HG03175 (cell line): Measurements from ENCODE around the gene OR10A3.
A peak's percentile ranks its signal among the peaks of the same experiment; 100 is the strongest.

Experiments
- ATAC-seq: cut with Tn5 transposase; IDR thresholded peaks from one replicate; pipeline ENCODE4 v1.9.1; 2021; ENCODE audit warnings: mild to moderate bottlenecking, moderate library complexity; ENCODE audit not compliant: unreplicated experiment

OR10A3 gene, protein sequence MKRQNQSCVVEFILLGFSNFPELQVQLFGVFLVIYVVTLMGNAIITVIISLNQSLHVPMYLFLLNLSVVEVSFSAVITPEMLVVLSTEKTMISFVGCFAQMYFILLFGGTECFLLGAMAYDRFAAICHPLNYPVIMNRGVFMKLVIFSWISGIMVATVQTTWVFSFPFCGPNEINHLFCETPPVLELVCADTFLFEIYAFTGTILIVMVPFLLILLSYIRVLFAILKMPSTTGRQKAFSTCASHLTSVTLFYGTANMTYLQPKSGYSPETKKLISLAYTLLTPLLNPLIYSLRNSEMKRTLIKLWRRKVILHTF

DNA sequence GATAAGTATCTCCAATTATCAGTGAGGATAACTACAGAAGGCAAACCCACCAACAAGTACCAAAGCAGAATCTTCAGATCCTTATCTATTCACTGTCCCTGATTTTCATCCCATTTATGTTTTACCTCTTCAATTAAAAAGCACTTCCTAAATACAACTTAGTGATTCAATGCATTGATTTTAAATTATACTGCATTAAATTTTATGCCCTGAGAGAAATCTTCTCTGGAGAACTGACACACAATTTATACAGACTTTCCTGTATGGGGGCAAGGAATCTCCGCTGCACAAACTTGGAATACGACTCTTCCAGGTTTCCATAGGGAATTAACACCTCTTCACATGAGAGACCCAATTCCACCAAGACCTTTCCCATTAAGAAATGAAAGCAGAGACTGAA, at the start of gene OR10A3:
OR10A3 (minus strand) TSS at position 101 of the 400 bp plus-strand sequence. CDS start 2,188 bp downstream, outside the sequence.
- no peak for ATAC-seq

DNA sequence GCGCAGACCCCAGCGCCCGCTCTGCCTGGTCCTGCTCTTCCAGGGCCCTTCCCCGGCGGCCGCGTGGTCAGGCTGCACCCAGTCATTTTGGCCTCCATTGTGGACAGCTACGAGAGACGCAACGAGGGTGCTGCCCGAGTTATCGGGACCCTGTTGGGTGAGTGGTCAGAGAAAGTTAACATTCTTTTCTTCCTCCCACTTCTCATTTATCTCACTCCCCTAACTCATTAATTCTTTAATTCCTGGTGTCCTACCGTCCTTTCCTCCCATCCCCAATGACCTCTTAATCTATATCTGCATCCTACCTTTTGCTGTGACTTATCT, 46.0 kb upstream of the OR10A3 start:
- ATAC-seq = peak; percentile 4

DNA sequence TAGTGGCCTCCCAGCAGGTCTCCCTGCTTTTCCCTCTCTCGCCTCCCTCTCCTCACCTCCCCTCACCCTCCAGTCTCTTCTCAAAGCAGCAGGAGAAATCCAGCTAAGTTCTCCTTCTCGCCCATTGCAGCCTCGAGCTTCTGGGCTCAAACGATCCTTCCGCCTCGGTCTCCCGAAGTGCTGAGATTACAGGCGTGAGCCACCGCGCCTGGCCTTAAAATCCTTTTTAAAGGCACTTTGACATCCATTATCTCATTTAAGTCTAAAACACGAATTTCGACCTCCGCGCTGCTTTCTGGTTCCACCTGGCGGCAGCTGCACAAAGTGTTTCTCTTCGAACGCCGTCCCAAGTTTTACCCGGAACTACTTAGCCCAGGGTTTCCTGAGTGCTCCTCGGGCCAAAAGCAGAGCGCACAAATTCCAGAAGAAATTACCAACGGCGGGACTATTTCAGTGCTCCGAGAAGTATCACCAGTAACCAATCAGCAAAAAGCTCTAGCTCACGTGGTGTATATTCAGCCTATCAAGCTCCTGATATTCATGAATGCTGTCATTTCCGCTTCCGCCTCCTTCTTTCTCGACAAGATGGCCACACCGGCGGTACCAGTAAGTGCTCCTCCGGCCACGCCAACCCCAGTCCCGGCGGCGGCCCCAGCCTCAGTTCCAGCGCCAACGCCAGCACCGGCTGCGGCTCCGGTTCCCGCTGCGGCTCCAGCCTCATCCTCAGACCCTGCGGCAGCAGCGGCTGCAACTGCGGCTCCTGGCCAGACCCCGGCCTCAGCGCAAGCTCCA, 45.5 kb upstream of the OR10A3 start, which contains the start of gene EIF3F:
EIF3F (plus strand) TSS at position 570 of the 792 bp plus-strand sequence; CDS start at position 586, 16 bp downstream.
- ATAC-seq = peak; percentile 89

DNA sequence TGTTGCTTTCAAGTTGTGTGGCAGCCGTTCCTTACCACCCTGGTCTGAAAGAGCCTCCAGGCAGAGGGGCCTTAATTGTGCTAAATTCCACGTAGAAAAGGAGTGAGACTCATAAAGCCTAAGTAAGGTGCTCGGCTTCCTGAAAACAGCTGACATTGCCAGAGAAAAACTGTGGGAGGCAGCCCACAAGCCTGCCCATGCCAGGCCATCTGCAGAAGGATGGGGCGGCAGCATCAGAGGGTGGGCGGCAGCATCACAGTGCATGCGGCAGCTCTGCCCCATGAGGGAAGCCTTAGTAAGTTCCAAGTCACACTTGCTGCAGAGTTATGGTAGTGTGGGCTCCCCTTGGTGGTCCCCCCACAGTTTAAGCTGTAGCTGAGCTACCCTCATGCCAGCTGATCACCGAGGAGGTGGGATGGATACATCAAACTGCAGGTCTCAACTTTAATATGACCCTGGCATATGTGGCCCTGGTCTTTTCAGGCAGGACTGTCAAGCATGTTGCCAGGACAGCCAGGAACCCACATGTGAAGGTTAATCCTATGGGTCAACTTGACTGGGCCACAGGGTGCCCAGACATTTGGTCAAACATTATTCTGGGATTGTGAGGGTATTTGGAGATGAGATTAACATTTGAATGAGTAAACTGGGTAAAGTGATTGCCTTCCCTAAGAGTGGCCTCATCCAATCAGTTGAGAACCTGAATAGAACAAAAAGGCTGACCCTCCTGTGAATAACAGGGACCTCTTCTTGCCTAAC, 42.5 kb upstream of the OR10A3 start:
- no peak for ATAC-seq

DNA sequence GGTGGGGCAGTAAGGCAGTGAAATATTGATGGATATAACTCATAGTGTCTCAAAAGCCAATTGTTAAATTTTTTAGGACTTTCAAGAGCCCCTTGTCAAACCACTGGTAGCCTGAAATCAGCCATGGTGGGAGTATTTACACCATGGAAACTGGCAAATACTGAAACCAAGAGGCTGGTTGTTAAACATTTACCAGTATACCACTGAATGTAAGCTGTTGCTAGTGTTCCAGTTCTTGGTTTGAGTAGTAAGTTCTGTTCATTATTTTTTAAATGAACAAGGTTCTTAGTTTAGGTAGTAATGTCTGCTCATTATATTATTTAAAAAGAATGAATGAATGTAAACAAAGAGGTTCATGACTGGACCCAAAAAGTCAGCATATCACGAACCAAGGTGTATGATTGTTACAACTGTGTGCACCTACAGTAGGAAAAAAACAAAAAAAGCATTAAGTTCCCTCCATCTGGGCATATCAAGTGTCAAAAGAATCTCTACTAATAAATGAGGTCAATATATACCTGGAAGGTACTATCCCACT, 41.1 kb upstream of the OR10A3 start:
- ATAC-seq = peak; percentile 53

DNA sequence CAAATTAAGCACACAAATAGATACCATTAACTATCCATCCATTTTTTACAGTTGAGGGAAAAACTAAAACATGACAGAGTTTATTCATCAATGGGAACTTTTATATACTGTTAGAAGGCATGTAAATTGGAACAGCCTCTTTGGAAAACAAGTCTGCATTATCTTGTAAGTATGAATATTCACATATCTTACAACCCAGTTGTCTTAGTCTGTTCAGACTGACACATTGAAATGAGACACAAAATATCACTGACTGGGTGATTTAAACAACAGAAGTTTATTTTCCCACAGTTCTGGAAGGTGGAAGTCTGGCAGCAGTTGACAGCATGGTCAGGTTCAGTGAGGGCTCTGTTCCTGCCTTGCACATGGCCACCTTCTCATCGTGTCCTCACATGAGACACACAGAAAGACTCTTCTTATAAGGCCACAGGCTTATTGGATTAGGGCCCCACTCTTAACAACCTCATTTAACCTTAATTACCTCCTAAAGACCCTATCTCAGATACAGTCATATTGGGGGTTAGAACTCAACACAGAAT, 40.2 kb upstream of the OR10A3 start:
- no peak for ATAC-seq

DNA sequence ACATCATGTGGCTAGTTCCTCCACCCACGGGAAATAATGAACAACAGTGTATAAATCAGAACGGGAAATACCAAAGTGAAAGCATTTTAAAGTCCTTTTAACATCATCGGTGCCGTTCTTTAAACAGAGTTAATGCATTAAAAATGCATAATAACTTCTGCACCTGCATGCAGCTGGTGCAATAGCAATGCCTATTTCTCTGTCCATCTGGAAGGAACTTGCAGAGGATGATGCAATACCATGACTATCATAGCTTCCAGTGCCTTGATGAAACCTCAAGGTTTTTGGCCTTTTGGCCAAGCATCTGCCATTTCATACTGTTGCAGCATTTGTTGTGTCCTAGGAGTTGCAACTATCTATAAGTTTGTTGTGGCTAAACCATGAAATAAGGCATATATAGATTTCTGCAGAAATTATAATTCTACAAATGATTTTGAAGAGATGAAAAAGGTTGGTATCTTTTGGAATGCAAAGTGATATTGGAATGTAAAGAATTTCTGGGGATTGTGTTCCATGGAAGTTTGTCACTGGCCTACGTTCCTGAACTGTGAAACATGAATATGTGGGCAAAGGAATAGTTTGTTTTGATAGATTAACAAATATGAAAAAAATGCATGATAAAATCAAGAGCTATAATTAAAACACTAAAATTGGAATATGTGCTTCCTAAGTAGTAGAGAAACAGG, 35.9 kb upstream of the OR10A3 start:
- ATAC-seq = no peak

DNA sequence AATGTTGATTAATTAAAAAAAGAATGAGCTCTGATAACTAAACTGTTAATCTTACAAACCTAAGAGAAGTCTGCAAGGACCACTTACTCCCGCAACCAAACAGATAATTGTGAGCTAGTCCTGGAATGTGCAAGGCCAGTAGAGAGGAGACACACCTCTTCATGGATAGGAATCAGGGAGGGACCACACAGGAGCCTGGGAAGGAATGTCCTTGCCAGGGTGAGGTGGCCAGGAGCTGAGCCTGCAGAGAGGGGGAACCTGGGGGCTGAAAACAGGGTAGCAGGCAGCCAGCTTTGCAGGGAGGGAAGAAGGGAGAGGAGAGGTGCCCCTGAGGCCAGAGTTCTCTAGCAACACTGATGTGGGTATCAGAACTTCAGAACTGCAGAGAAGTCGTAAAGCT, 33.2 kb upstream of the OR10A3 start:
- no peak for ATAC-seq

DNA sequence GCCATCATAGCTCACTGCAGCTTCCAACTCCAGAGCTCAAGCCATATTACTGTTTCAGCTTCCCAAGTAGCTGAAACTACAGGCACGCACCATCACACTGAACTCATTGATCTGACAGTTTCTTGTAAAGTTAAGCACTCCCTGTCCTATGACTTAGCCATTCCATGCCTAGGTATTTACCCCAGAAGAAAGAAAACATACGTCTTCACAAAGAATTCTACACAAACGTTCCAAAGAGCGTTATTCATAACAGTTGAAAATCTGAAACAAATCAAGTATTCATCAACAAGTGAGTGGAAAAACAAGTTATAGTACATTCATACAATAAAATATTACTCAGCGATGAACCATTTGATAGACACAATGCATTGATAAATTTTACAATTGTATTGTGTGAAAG, 31.5 kb upstream of the OR10A3 start:
- no peak for ATAC-seq

DNA sequence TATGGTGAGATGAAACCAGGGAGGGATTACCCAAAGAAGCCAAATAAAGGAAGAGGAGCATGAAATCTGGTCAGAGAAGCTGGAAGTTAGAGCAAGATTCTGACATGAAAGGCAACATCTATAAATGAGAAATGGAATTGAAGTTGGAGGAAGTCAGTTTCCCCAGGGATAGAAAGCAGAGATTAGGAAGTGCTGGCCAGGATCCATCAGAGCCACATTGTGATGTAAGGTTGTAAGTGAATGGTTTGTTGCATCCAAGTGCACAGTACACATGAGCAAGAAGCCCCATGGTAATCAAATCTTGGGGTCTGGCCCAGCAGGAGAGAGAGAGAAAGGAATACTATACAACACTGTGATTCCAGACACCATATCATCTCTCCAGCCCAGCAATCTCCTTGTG, 30.3 kb upstream of the OR10A3 start:
- no peak for ATAC-seq

DNA sequence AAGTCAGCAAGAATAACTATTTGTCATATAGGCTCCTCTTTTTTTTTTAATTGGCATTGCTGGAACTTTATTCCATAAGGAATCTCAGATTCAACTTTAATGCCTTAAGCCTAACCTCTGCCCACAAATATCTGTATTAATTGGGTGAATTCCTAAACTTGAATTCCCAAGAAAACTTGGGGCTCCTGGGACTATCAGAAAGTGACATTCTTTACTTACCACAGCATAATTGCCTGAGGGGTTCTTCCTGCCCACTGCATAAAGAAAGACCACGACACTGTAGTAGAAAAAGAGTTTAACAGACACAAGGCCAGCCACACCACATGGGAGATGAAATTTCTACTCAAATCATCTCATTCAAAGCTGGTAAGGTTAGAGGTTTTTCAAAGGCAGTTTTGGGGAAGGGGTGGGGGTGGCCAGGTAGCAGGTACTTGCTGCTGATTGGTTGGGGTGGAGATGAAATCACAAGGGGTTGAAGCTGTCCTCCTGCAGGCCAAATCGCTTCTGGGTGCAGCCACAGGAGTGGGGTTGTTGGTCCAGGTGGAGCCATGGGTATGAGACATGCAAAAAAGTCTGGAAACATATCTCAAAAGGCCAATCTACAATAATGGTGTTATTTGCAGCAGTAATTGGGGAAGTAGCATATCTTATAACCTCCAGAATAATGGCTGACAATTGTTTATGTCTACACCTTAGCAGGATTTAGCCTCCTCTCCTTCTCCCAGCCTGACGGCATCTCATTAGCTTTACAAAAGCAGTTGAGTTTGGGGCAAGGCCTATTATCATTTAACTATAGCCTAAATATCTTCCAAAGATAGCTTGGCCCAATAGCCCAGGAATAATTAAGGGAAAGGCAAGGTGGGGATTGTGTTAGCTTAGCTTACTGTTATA, 28.5 kb upstream of the OR10A3 start:
- ATAC-seq = no peak

DNA sequence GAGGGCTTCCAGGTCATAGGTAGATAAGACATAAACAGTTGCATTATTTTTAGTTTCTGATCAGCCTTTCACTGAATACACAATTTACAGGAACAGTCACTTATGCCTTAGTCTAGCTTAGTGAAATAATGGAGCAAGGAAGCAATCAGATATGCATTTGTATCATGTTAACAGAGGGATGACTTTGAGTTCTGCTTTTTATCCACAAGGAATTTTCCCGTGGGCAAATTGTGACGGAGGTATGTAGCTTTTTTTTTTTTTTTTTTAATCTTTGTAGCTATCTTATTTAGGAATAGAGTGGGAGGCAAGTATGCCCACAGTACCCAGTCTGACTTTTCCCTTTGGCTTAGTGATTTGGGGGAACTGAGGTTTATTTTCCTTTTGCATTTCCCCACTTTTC, 27.2 kb upstream of the OR10A3 start:
- ATAC-seq = no peak

DNA sequence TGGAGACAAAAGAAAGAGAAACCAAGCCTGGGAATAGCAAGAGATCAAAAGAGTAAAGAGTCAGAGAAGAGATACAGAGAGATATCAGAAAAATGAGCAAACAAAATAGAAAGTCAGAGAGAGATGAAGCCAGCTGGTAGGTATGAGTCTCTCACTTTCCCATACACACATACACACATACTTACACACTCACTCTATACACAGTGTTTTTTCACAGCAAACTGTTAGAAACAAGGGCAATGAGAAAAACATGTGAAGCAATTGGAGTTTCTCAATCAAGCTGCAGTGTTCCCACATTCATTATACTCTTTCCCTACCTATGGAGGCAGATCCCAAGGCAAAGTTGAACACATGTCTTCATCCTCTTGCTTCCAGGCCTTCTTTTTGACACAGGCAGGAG, 26.3 kb upstream of the OR10A3 start:
- no peak for ATAC-seq

DNA sequence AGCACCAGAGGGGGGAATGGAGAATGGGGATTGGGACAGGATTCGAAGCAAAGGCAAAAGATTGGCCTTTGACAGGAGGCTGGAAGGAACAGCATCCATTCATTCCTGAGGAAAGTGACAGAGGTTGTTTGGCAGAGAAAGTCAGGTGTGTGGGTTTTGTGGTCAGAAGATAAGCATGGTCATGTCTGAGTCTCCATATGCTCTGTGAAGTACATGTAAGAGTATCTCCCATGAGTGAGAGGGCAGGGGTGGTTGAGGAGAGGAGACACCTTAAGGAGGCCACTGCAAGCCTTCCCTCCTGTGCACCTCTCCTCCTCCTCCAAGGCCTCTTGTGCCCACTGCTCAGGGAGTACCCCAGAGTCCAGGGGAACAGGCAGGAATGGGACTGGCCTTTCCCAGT, 25.6 kb upstream of the OR10A3 start:
- ATAC-seq = no peak

DNA sequence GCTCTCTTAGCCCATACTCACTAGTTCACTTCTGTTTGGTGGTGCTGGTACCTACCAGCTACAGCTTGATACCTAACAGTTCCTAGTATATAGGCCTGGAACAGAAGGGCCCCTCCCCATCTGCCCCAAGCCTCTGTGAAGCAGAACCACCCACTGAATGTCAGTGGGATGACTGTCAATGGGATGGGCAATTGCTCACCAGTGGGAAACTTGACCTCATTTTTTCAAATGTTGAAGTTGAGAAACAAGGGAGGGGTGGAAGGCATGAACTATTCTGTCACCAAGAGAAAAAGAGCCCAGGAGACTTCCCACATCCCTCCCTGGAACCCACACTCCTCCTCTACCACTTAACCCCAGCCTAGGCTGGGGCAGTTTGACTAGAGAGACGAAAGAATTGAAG, 23.9 kb upstream of the OR10A3 start, which contains the start of gene NLRP10:
NLRP10 (minus strand) TSS at position 62 of the 400 bp plus-strand sequence. CDS start 1,952 bp downstream, outside the sequence.
- no peak for ATAC-seq

DNA sequence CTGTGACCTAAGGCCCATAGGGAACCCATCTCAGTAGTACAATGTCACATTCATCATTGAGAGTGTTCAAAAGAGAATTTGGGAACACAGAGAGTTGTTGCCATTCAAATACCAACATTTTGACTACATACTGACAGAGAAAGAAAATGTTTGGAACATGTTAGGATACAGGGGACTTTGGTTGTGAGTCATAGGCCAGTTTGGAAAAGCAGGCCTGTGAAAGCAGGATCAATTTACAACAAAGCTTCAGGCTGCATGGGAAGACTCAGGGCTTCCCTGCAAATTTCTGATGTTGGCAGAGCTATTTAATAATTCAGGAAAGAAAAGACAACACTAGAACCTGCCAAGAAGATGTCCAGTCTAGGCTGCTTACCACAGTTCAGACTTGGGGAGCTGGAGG, 23.4 kb upstream of the OR10A3 start:
- no peak for ATAC-seq

DNA sequence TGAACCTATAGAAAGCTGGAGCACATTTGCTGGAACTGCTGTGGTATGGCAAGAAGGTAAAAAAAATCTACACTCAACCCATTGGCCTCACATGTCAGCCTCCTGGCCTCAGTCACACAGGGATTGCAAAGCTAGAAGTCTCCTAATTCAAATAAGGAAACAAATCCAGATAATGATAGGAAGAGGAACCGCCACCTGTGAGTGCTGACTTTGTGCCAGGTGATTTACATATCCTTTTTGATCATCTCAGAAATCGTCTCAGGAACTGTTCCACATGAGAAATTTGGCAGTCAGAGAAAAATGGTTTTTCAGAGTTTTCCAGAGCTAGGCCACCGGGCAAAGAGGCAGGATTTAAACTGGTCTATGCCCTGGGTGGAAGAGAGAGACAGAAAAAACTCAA, 22.8 kb upstream of the OR10A3 start:
- ATAC-seq = no peak

DNA sequence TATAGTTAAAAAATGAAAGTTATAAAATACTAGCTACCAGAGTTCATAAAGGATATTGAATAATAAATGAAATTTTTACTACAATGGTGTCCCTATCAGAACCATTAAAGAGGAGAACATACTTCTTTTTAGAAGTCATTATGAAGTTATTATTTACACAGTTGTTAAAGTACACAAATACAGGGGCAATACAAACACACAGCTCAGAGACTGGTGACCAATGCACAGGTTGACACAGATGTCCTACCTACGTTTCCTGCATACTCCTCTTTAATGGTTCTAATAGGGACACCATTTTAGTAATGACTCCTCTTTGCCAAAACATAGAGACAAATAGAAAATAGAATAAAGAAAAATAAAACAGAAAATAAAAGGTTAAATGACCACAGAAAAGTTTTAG, 13.7 kb upstream of the OR10A3 start:
- ATAC-seq = no peak

DNA sequence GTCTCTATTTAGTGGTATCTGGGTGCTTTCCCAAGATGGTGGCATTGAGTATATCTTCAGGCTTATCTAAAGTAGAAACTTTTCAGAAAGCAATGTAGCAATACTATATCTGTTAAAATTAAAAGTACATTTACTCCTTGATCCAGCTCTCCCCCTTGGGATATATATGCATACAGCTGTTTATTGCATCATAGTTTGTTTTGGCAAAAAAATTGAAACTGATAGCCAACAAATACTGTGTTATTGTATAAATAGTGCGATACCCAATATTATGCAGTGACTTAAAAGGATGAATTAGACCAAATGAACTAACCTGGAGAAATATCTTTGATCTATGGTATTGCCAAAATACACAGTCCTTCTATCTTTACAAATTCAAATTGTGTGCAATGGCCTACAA, 8.4 kb upstream of the OR10A3 start:
- ATAC-seq = no peak
